Right lobe of liver (tissue), 6 donors: Measurements from ENCODE around the gene CHN1. TPM values are rescaled to one million over a fixed set of nuclear protein-coding genes. Genes with fewer than 3 reads are reported as not detected.

Experiments used
- ATAC-seq, 4 donors: fragments of 200-7000 bp; cut with Tn5 transposase; one replicate each; pipeline ENCODE4 v1.9.1; 2020; ENCODE audit warnings: mild to moderate bottlenecking in 4 of 4, moderate library complexity in 4 of 4
- DNase-seq, 3 donors: peaks; one replicate each; pipeline ENCODE4 v3.0.0-alpha.2; 2020
- H3K27ac ChIP-seq, 3 donors: fragments of 200-600 bp; one replicate each; pipeline ENCODE4 v1.8.0; 2022
- H3K27me3 ChIP-seq, 2 donors: fragments of 200-600 bp; one replicate each; pipeline ENCODE4 v1.8.0; 2022
- H3K36me3 ChIP-seq, 4 donors: fragments of 200-600 bp; sonication (generic) in 1 of 4; one replicate each; pipeline versions ENCODE4 v1.5.1 to v1.8.0; 2017 to 2022; ENCODE audit warnings: control low read depth in 1 of 4
- H3K4me1 ChIP-seq, 4 donors: fragments of 200-600 bp; sonication (generic) in 1 of 4; one replicate each; pipeline versions ENCODE4 v1.5.1 to v1.8.0; 2017 to 2022; ENCODE audit warnings: control low read depth in 1 of 4
- H3K4me3 ChIP-seq, 3 donors: fragments of 200-600 bp; one replicate each; pipeline ENCODE4 v1.8.0; 2022
- H3K9me3 ChIP-seq, 4 donors: fragments of 200-600 bp; sonication (generic) in 1 of 4; one replicate each; pipeline versions ENCODE4 v1.5.1 to v1.8.0; 2017 to 2022; ENCODE audit warnings: control low read depth in 1 of 4
- POLR2A ChIP-seq: fragments of 450-650 bp; IDR thresholded peaks from one replicate; pipeline ENCODE4 v1.6.1; 2017; ENCODE audit warnings: antibody characterized with exemption, mild to moderate bottlenecking
- WGBS: methylation state at CpG from one replicate; pipeline ENCODE4 v1.1.6; 2018; ENCODE audit warnings: low coverage, low lambda C conversion rate; ENCODE audit not compliant: insufficient coverage; ENCODE audit errors: missing lambda C conversion rate; 5-methylcytosine and 5-hydroxymethylcytosine counted together
- intact Hi-C, 2 donors: fragments of 100-400 bp; cut with DNase I; formaldehyde crosslinking; loops; one replicate each; pipeline versions ENCODE4 v1.11.2 to v1.14.1; 2022
- total RNA-seq, 6 experiments: library from RNA; depleted of rRNA in 2 of 6; stranded (reverse); fragments of >200 nt in 2 of 6; fragmentation: NEBNext Ultra II Directional in 3 of 6; extraction: Animal tissue kit (Norgen Biotek cat#: 25700) in 3 of 6; gene quantifications; one replicate each; pipeline versions ENCODE4 v1.1.0 to v1.2.4, GENCODE V29; 2016 to 2023
- TF ChIP-seq, protein P1 (sequence below), 4 donors: fragments of 200-600 bp in 3 of 4; fragments of 450-650 bp in 1 of 4; IDR thresholded peaks; one replicate each; pipeline versions ENCODE4 v1.5.1 to v1.8.0; 2016 to 2022; ENCODE audit warnings: antibody characterized with exemption in 4 of 4, mild to moderate bottlenecking in 2 of 4
- donor health status: DM: no; HTN: yes; CAD: no.
- donor health status: DM: no; HTN: no; CAD: no.
- donor health status: DM: no; HTN: no; CAD: no.
- donor health status: DM: no; HTN: yes; CAD: no.
- donor health status: DM: no; HTN: yes; CAD: no.

CHN1 gene
- total RNA-seq, 6 experiments from 2014 or later: 1.0 to 2.8 (median 1.4) TPM

DNA sequence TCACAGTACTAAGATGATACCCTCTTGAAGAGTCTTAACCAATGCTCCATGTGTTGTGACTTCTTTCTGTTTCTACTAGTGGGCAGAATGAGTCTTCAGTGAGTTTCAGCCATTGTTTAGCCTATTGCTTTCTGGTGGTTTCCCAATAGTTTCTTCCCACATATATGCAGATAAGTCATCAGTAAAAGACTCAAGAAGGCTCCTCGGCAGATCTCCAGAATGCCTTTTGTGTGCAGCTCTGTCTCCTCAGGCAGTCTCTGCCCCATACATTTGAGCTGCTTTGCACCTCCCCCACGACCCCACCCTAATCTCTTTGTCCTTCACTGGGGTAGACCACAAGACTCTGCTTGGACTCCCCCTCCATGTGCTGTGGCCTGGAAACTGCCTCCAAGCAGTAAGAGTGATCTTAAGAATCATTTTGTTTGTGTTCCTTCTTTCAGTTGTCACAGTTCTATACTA, 169.4 kb downstream of the CHN1 start:
- DNase-seq (no peak), ATAC-seq (no peak)
- Histone ChIP-seq H3K36me3 (no peaks in the 10 kb centered on the region), H3K27ac (no peak overlapping the region), H3K27me3 (no peaks in the 10 kb centered on the region), H3K4me3 (no peak overlapping the region), H3K4me1 (no peaks in the 10 kb centered on the region), H3K9me3 (no peaks in the 10 kb centered on the region)
- 30% methylated on average over 1 of the region's 2 CpGs for whole genome bisulfite sequencing
- TF ChIP-seq, protein P1, sequence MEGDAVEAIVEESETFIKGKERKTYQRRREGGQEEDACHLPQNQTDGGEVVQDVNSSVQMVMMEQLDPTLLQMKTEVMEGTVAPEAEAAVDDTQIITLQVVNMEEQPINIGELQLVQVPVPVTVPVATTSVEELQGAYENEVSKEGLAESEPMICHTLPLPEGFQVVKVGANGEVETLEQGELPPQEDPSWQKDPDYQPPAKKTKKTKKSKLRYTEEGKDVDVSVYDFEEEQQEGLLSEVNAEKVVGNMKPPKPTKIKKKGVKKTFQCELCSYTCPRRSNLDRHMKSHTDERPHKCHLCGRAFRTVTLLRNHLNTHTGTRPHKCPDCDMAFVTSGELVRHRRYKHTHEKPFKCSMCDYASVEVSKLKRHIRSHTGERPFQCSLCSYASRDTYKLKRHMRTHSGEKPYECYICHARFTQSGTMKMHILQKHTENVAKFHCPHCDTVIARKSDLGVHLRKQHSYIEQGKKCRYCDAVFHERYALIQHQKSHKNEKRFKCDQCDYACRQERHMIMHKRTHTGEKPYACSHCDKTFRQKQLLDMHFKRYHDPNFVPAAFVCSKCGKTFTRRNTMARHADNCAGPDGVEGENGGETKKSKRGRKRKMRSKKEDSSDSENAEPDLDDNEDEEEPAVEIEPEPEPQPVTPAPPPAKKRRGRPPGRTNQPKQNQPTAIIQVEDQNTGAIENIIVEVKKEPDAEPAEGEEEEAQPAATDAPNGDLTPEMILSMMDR (IDR thresholded peaks at IDR 0.05): no peak
- no peak for TF ChIP-seq POLR2A
- intact Hi-C loops: no loop called here

DNA sequence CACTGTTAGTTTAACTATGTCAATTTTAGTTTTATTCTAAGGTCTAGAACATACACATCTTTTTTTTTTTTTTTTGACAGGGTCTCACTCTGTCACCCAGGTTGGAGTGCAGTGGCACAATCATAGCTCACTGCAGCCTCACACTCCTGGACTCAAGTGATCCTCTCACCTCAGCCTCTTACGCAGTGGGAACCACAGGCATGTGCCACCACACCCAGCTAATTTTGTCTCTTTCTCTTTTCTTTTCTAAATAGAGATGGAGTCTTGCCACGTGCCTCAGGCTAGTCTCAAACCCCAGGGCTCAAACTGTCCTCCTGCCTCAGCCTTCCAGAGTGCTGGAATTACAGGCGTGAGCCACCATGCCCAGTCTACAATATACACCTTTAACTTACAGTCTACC, 171.4 kb downstream of the CHN1 start:
- Histone ChIP-seq H3K36me3 (no peaks in the 10 kb centered on the region), H3K27ac (no peak overlapping the region), H3K4me1 (no peaks in the 10 kb centered on the region), H3K27me3 (no peaks in the 10 kb centered on the region), H3K9me3 (no peaks in the 10 kb centered on the region), H3K4me3 (no peak overlapping the region)
- intact Hi-C loops: no loop called here
- no peak for ATAC-seq
- TF ChIP-seq, protein P1 (IDR thresholded peaks at IDR 0.05): no peak
- TF ChIP-seq POLR2A: no peak
- WGBS: 82% methylated on average over 2 of the region's 3 CpGs
- DNase-seq: no peak

DNA sequence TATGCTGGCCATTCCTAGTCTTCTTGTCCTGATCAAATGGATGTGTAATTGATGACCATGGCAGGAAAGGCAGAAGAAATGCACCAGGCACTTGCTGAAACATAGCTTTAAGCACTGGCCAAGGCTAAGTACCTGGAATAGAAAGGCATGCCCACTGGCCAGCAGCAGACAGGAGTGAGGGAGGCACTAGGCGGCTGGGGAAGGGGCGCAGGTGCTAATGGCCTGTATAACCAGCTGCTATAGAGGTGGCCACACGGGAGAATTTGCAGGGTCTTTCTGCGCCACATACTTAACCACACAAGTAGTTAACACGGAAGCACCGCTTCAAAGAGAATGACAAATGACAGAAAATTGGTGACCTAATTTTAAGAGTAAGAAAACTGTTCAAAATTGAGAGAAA, 174.6 kb downstream of the CHN1 start:
- intact Hi-C loops: no loop called here
- TF ChIP-seq POLR2A: no peak
- TF ChIP-seq, protein P1 (IDR thresholded peaks at IDR 0.05): no peak
- no peaks in the 10 kb centered on the region for H3K36me3 ChIP-seq
- H3K27me3 ChIP-seq: no peaks in the 10 kb centered on the region
- H3K4me1 ChIP-seq: no peaks in the 10 kb centered on the region
- DNase-seq (no peak), ATAC-seq (no peak)
- no peak overlapping the region for H3K27ac ChIP-seq
- no peaks in the 10 kb centered on the region for H3K9me3 ChIP-seq
- 75% methylated on average over 6 of the region's 6 CpGs for WGBS
- no peak overlapping the region for H3K4me3 ChIP-seq

DNA sequence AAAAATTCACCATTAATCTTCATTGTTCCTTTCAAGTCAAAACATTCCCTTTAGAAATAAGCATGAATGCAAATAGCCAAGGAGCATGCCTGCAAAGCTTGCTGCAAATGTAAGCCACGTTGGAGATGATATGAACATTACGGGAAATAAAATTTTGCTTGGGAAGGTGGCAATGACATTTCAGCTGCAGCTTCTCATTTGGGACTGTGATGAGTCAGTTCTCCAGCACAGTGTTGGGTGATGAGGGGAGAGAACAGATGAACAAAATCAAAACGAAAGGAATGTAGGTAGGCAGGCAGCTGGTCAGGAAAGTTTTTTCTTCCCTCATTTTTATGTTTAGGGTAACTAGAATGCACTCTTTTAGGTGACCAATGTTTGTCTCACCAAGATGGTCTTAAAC, 175.6 kb downstream of the CHN1 start:
- no peak overlapping the region for H3K27ac ChIP-seq
- H3K4me1 ChIP-seq: no peaks in the 10 kb centered on the region
- no peak for TF ChIP-seq POLR2A
- TF ChIP-seq, protein P1 (IDR thresholded peaks at IDR 0.05): no peak
- intact Hi-C loops: no loop called here
- no peak for DNase-seq
- H3K27me3 ChIP-seq: no peaks in the 10 kb centered on the region
- no peak for ATAC-seq
- H3K36me3 ChIP-seq: no peaks in the 10 kb centered on the region
- H3K4me3 ChIP-seq: no peak overlapping the region
- WGBS: 50% methylated on average over 3 of the region's 3 CpGs
- H3K9me3 ChIP-seq: no peaks in the 10 kb centered on the region
